HFF-Myc (cell line): ENCODE measurements around the gene OPN4.

Experiments used
- DNase-seq: peaks from one replicate; pipeline ENCODE4 v3.0.0-alpha.2; 2011; ENCODE audit warnings: low read depth; ENCODE audit errors: extremely low read depth
- H3K4me3 ChIP-seq: replicated peaks from 2 replicates; pipeline ENCODE4 v1.5.1; 2011; ENCODE audit warnings: low read depth, mild to moderate bottlenecking, control low read depth, low read length
- CTCF ChIP-seq: IDR thresholded peaks from 2 replicates; pipeline ENCODE4 v1.5.1; 2012; ENCODE audit warnings: mild to moderate bottlenecking, low read depth, low read length, control low read depth; ENCODE audit errors: missing control alignments

The OPN4 gene

DNA sequence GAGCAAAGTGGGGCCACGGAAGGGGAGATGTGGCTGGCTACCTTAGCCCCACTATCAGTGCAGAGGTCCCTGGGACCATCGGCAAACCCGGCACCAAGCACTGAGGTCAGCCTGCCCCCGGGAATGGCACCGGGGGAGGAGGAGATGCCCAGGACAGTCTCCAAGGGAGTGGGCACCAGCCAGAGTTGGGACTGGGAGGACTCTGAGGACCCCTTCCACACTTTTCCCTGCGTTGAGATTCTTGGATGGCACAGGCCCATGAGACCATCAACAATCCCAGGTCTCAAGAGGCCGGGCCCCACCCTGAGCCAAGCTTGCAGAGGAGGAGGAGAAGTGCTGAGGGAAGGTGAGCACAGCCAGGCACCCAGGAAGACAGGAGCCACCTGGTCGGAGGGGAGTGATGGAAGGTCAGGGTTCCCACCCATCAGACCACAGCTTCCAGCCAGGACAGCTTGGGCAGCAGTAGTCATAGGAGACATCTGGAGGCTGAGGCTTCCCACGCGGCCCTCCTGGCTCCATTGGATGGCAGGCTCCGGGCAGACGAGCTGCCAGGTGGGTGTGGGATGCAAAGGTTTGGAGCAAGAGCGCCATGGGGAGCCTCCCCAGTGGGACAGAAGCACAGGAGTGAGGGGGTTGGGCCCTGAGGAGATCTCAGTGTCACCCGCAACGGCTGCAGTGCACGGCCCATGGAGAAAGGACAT is 2.6 kb upstream of the OPN4 start:
- no peak for DNase-seq
- H3K4me3 ChIP-seq = no peak overlapping the region
- no peak for TF ChIP-seq CTCF

- H3K4me3 ChIP-seq = no peak overlapping the region
- no peak for TF ChIP-seq CTCF
- no peak for DNase-seq
These were observed 1.8 kb upstream of the OPN4 start for GRCh38 chr10:86652361-86653202.

DNA sequence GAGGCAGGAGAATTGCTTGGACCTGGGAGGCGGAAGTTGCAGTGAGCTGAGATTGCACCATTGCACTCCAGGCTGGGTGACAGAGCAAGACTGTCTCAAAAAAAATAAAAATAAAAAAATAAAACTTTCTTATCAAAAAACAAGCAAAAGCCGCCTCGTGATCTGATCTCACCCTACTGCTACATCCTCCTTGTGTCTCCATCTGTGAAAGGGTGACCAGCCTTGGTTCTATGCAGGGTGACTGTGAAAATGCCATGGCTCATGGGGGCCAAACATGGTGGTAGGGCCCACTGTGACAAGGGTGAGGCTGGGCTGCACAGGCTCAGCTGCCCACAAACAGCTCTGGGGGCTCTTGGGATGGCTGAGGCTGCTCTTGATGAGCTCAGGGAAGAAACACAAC is 968 bp upstream of the OPN4 start:
- TF ChIP-seq CTCF = no peak
- H3K4me3 ChIP-seq = no peak overlapping the region
- no peak for DNase-seq

DNA sequence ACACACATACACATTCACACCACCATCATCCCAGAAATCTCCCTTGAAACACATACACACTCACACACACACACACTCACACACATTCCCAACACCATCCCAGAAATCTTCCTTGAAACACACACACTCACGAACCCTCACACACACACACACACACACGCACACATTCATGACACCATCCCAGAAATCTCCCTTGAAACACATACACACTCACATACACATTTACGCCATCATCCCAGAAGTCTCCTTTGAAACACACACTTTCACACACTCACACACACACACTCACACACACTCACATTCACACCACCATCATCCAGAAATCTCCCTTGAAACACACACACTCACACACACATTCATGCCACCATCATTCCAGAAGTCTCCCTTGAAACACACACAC is 360 bp upstream of the OPN4 start:
- TF ChIP-seq CTCF = no peak
- no peak overlapping the region for H3K4me3 ChIP-seq
- no peak for DNase-seq

GRCh38 chr10:86655173-86655540 is 810 bp downstream of the OPN4 start:
- no peak overlapping the region for H3K4me3 ChIP-seq
- DNase-seq = no peak
- no peak for TF ChIP-seq CTCF

GRCh38 chr10:86655596-86655995 is 1.2 kb downstream of the OPN4 start:
- no peak overlapping the region for H3K4me3 ChIP-seq
- no peak for DNase-seq
- no peak for TF ChIP-seq CTCF
